Aorta (tissue), 5 donors: ENCODE data around the gene SLAMF1. TPM values are rescaled to one million over a fixed set of nuclear protein-coding genes. Genes with fewer than 3 reads are reported as not detected.

Experiments used
- ATAC-seq: fragments of 200-7000 bp; cut with Tn5 transposase; one replicate; pipeline ENCODE4 v1.9.1; 2022; ENCODE audit warnings: moderate library complexity; ENCODE audit not compliant: low FRiP score
- DNase-seq, 2 donors: peaks; one replicate each; pipeline ENCODE4 v3.0.0-alpha.2; 2020
- H3K27ac ChIP-seq, 2 donors: one replicate each; pipeline ENCODE4 v1.5.1; 2013; ENCODE audit warnings: low read length in 2 of 2, mild to moderate bottlenecking in 2 of 2, moderate library complexity in 2 of 2, control low read depth in 1 of 2, inconsistent platforms in 1 of 2, low read depth in 1 of 2
- H3K27me3 ChIP-seq, 2 donors: one replicate each; pipeline ENCODE4 v1.6.1; 2013; ENCODE audit warnings: control low read depth in 1 of 2, low read length in 1 of 2, mild to moderate bottlenecking in 1 of 2, moderate library complexity in 1 of 2; ENCODE audit not compliant: insufficient read depth in 2 of 2, control insufficient read depth in 1 of 2
- H3K36me3 ChIP-seq, 2 donors: one replicate each; pipeline ENCODE4 v1.6.1; 2013; ENCODE audit warnings: control low read depth in 1 of 2, low read length in 1 of 2, mild to moderate bottlenecking in 1 of 2; ENCODE audit not compliant: insufficient read depth in 2 of 2, control insufficient read depth in 1 of 2
- H3K4me1 ChIP-seq, 2 donors: one replicate each; pipeline ENCODE4 v1.6.1; 2013; ENCODE audit warnings: low read length in 2 of 2, control low read depth in 1 of 2, mild to moderate bottlenecking in 1 of 2, moderate library complexity in 1 of 2; ENCODE audit not compliant: insufficient read depth in 2 of 2, control insufficient read depth in 1 of 2
- H3K4me3 ChIP-seq, 2 donors: one replicate each; pipeline ENCODE4 v1.5.1; 2013; ENCODE audit warnings: low read length in 2 of 2, control low read depth in 1 of 2, mild to moderate bottlenecking in 1 of 2
- H3K9me3 ChIP-seq: one replicate; pipeline ENCODE4 v1.6.1; 2013; ENCODE audit warnings: mild to moderate bottlenecking, low read length; ENCODE audit not compliant: control insufficient read depth
- WGBS, 2 donors: extraction: QIAGEN DNeasy Blood & Tissue Kit; methylation state at CpG; one replicate each; pipeline ENCODE4 v1.1.7; 2013; 5-methylcytosine and 5-hydroxymethylcytosine counted together
- intact Hi-C, 2 donors: fragments of 100-400 bp; cut with DNase I; formaldehyde crosslinking; loops; one replicate each; pipeline versions ENCODE4 v1.14.2 to v1.15.0; 2022
- polyA plus RNA-seq, 2 donors: library from polyadenylated mRNA; stranded (reverse); fragments of 200-250 nt; gene quantifications; one replicate each; pipeline ENCODE4 v1.2.3, GENCODE V29; 2013
- total RNA-seq, 2 donors: library from RNA; stranded (reverse); fragmentation: NEBNext Ultra II Directional; extraction: Animal tissue kit (Norgen Biotek cat#: 25700); gene quantifications; one replicate each; pipeline ENCODE4 v1.2.1, GENCODE V29; 2021
- donor health status: healthy with polysubstance abuse.
- donor health status: Bipolar disorder and iron deficiency.
- donor health status: DM: no; HTN: no; CAD: no.
- donor health status: DM: no; HTN: no; CAD: no.
- donor health status: DM: yes; HTN: yes; CAD: no.

SLAMF1 gene
- total and polyA plus RNA-seq, 4 donors: 1.6 to 2.4 TPM; not detected in 2

DNA sequence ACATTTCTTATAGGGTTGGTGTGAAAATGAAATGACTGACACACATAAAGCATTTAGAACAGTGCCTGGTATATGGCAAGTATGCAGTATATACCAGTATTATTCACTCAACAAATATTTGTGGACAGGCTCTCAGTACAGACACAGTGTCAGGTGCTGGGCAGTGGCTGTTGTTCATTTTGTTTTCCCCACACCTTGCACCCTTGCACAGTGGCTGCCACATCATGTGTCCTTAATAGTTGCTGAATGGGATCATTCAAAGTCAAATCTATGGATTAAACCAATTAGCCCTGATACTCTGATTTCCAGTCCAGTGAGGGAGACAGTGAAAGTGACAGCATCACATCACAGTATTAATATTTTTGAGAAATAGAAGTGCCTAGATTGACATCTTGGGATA lies 2.4 kb downstream of the SLAMF1 start:
- ATAC-seq (no peak), DNase-seq (no peak)
- H3K27me3 ChIP-seq: no peaks in the 10 kb centered on the region
- intact Hi-C loops: no loop called here
- no peaks in the 10 kb centered on the region for H3K36me3 ChIP-seq
- H3K4me3 ChIP-seq: no peak overlapping the region
- no peaks in the 10 kb centered on the region for H3K4me1 ChIP-seq
- H3K27ac ChIP-seq: no peak overlapping the region
- no peaks in the 10 kb centered on the region for H3K9me3 ChIP-seq

DNA sequence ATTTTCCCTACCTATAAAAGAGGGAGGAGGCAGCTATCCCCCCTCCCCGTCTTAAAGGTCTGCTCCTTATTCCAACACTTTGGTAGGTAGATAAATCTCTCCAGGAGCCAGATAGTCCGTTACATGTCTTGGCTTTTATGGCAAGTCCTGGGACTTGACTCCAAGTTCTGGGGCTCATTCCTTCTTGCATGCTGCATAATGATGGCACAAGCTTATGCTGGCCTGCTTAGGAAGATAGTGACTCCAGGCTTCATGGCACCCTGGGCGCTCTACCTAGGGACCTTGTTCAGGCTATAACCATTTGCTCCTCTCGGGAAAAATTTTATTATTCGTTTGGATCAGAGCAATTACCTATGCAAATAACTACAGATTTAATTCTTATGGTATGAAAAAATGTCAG lies 3.7 kb downstream of the SLAMF1 start:
- intact Hi-C loops: no loop called here
- Histone ChIP-seq H3K36me3 (no peaks in the 10 kb centered on the region), H3K4me1 (no peaks in the 10 kb centered on the region), H3K4me3 (no peak overlapping the region), H3K27me3 (no peaks in the 10 kb centered on the region), H3K27ac (no peak overlapping the region), H3K9me3 (no peaks in the 10 kb centered on the region)
- ATAC-seq (no peak), DNase-seq (no peak)
- WGBS, 2 donors: 83 to 87% methylated on average over 5 of the region's 5 CpGs

DNA sequence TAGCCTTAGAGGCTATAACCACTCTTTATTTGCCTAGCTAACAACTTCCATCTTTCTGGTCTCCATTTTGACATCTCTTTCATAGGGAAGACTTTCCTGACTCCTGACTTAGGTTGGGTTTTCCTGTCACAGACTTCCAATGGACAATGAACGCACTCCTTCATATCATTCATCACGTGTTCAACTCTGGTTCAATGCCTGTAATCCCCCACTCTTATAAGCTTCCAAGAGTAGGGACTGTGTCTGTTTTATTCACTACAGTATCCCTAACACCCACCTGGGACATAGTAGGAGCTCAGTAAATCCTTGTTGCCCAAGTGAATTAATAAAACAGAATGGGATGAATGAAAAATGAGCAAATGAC lies 4.6 kb downstream of the SLAMF1 start:
- no peaks in the 10 kb centered on the region for H3K36me3 ChIP-seq
- intact Hi-C loops: no loop called here
- ATAC-seq (no peak), DNase-seq (no peak)
- no peaks in the 10 kb centered on the region for H3K4me1 ChIP-seq
- H3K9me3 ChIP-seq: no peaks in the 10 kb centered on the region
- no peak overlapping the region for H3K27ac ChIP-seq
- H3K4me3 ChIP-seq: no peak overlapping the region
- H3K27me3 ChIP-seq: no peaks in the 10 kb centered on the region
- WGBS, 2 donors: 86 to 89% methylated on average over 2 of the region's 2 CpGs

DNA sequence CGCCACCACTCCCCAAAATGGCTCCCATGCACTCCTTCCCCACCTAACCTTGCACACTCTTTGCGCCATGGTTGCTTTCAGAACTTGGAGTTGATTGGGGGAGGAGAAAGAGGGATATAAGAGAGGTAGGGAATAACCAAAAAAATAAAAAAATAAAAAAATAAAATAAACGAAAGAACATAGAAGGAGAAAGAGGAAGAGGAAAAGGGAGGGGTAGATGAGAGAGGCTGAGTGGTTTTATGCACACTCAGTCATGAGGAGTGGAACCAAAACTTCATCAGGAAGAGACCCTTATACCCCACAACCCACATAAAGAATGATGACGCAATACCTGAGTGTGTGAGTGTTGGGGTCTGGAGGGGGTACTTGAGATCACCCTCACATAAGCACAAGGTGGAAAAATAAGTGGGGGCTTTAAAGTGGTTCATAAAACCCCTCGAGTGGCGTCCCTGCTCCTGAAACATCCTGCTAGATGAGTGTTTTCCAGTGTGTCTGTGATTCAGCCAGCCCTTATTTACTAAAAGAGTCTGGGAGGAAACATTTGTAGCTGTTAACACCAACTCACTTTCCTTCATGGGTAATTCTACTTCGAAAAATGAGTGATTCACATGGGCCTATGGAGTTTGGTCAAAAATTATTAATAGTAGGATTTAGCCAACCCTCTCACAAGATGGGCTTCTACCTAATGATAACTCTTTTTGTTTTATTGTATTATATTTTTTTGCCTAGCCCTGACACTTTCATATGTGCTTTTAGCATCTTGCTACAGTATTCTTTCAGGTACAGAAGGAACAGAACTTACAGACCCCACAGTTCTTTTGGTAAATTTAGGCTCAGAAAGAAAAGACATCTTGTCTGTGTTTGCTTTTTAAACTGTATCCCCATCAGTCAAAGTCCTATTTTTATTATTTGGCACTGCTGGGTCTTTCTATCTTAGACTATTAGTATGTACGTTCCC lies 5.2 kb downstream of the SLAMF1 start:
- no peak for ATAC-seq
- no peaks in the 10 kb centered on the region for H3K27me3 ChIP-seq
- H3K36me3 ChIP-seq: no peaks in the 10 kb centered on the region
- 70 to 73% methylated on average over 8 of the region's 8 CpGs for WGBS, 2 donors
- H3K4me1 ChIP-seq: no peaks in the 10 kb centered on the region
- no peak for DNase-seq
- H3K27ac ChIP-seq: no peak overlapping the region
- H3K9me3 ChIP-seq: no peaks in the 10 kb centered on the region
- intact Hi-C loops: no loop called here
- H3K4me3 ChIP-seq: no peak overlapping the region

DNA sequence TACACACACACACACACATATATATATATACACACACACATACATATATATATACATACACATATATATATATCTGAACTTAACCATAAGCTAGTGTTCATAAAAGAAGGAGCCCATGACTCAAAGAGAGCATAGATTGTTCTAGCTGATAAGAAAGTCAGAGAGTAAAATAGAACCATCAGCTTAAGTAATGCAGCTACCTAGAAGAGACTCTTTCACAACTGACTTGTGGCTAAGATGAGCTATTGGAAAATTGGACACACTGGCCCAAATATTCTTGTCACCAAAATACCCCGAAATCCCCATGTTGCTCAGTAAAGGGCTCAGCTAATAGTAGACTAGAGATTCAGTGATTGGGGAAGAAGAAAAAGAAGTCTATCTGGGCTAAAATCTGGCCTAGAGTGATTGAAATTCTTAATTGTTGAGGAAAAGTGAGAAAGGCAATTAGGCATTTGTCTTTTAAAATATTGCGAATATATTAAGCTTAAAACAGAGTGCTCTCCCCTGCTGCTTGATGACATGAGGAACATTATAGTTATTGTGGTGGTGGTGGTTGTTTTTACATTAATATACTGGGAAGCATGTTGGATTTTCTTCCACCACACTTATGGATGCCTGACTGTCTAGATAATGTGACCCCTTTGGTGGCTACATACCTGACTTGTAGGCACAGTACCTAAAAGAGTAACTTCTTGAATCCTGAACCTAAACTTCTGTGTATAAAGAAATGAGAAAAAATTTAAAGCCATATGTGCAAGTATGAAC lies 6.3 kb downstream of the SLAMF1 start:
- DNase-seq (no peak), ATAC-seq (no peak)
- Histone ChIP-seq H3K36me3 (no peaks in the 10 kb centered on the region), H3K9me3 (no peaks in the 10 kb centered on the region), H3K27me3 (no peaks in the 10 kb centered on the region), H3K4me3 (no peak overlapping the region), H3K27ac (no peak overlapping the region), H3K4me1 (no peaks in the 10 kb centered on the region)
- 93 to 98% methylated on average over 2 of the region's 2 CpGs for WGBS, 2 donors
- intact Hi-C loops: no loop called here

DNA sequence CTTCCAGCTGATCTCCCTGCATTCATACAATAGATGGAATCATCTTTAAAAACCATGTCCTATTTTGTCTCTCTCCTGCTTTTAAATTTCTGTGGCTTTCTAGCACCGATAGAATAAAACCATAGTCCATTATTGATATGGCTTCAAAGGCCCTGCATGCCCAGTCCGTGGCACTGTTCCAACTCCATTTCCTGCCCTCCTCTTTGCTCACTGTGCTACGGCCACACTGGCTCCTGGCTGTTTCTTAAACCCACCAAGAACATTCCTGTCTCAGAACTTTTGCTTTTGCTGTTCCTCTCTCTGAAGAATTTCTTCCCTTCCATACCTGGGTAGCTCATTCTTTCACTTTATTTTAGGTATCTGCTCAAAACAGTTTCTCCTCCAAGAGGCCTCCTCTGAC lies 7.2 kb downstream of the SLAMF1 start:
- no peak for ATAC-seq

DNA sequence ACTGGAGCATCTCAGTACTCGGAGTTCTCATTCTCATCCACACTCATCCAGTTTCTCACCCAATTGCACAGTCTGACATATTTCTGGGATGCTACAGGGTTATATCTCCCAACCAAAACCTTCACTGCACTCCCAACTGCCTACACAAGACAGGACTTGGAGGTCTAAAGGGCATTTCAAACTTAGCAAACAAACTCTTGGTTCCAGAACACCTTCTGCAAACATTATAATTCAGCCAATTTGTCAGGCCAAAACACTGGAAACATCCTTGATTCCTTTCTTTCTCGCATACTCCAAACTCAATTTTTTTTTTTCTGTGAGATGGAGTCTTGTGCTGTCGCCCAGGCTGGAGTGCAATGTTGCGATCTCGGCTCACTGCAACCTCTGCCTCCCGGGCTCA lies 7.9 kb downstream of the SLAMF1 start:
- Histone ChIP-seq H3K27ac (no peak overlapping the region), H3K4me3 (no peak overlapping the region)

More for the DNA sequence above, 7.2 kb downstream of the SLAMF1 start:
- Histone ChIP-seq H3K36me3 (no peaks in the 10 kb centered on the region), H3K27me3 (no peaks in the 10 kb centered on the region), H3K4me3 (no peak overlapping the region), H3K27ac (no peak overlapping the region), H3K9me3 (no peaks in the 10 kb centered on the region), H3K4me1 (no peaks in the 10 kb centered on the region)
- DNase-seq: no peak
- 11 to 16% methylated on average over 3 of the region's 3 CpGs for WGBS, 2 donors
- intact Hi-C loops: no loop called here

DNA sequence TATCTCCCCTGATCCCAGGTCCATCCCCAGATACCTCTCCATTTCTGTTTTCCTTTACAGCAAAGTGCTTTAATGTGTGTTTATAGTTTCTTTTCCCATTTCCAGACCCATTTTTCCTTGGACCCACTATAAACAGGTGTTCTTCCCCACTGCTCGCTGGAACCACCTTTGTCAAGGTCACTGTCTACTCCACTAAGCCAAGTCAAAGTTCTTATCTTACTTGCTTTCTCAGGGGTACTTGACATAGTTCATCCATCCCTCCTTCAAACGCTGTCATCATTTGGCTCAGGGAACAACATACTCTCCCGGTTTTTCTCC lies 8.3 kb downstream of the SLAMF1 start:
- 73 to 82% methylated on average over 3 of the region's 3 CpGs for WGBS, 2 donors
- Histone ChIP-seq H3K27ac (no peak overlapping the region), H3K4me1 (no peaks in the 10 kb centered on the region), H3K27me3 (no peaks in the 10 kb centered on the region), H3K4me3 (no peak overlapping the region), H3K36me3 (no peaks in the 10 kb centered on the region), H3K9me3 (no peaks in the 10 kb centered on the region)
- intact Hi-C loops: no loop called here
- no peak for DNase-seq
- no peak for ATAC-seq

More for the DNA sequence above, 7.9 kb downstream of the SLAMF1 start:
- no peak for ATAC-seq
- intact Hi-C loops: no loop called here
- no peaks in the 10 kb centered on the region for H3K27me3 ChIP-seq
- no peaks in the 10 kb centered on the region for H3K4me1 ChIP-seq
- DNase-seq: no peak
- no peaks in the 10 kb centered on the region for H3K36me3 ChIP-seq
- H3K9me3 ChIP-seq: no peaks in the 10 kb centered on the region
- 86 to 88% methylated on average over 6 of the region's 6 CpGs for WGBS, 2 donors
